GM18499 (cell line): ENCODE data around the gene MSI2.

Experiments used
- ATAC-seq: cut with Tn5 transposase; IDR thresholded peaks from one replicate; pipeline ENCODE4 v1.9.1; 2021; ENCODE audit warnings: moderate number of reproducible peaks; ENCODE audit not compliant: insufficient read depth, unreplicated experiment

Gene MSI2

GRCh38 chr17:57387575-57387974 lies 131.3 kb downstream of the MSI2 start:
- no peak for ATAC-seq

GRCh38 chr17:57388131-57388725 lies 131.9 kb downstream of the MSI2 start:
- ATAC-seq: no peak

- ATAC-seq: no peak
Measured at GRCh38 chr17:57389473-57389872, 133.2 kb downstream of the MSI2 start.

GRCh38 chr17:57391076-57391825 lies 134.9 kb downstream of the MSI2 start:
- no peak for ATAC-seq

GRCh38 chr17:57391857-57392471 lies 135.6 kb downstream of the MSI2 start:
- ATAC-seq: no peak

GRCh38 chr17:57393368-57393767 lies 137.0 kb downstream of the MSI2 start:
- ATAC-seq: no peak

GRCh38 chr17:57394375-57394774 lies 138.1 kb downstream of the MSI2 start:
- ATAC-seq: no peak

GRCh38 chr17:57395721-57396321 lies 139.5 kb downstream of the MSI2 start:
- no peak for ATAC-seq

GRCh38 chr17:57396511-57396921 lies 140.2 kb downstream of the MSI2 start:
- ATAC-seq: no peak

GRCh38 chr17:57397402-57397801 lies 141.1 kb downstream of the MSI2 start:
- no peak for ATAC-seq

- ATAC-seq: no peak
Measured at GRCh38 chr17:57399690-57400089, 143.4 kb downstream of the MSI2 start.

GRCh38 chr17:57400648-57401047 lies 144.3 kb downstream of the MSI2 start:
- ATAC-seq: no peak

- ATAC-seq: no peak
Measured at GRCh38 chr17:57401556-57402488, 145.5 kb downstream of the MSI2 start.

- no peak for ATAC-seq
Measured at GRCh38 chr17:57402681-57403180, 146.4 kb downstream of the MSI2 start.

GRCh38 chr17:57403236-57403635 lies 146.9 kb downstream of the MSI2 start:
- no peak for ATAC-seq

GRCh38 chr17:57404073-57404472 lies 147.8 kb downstream of the MSI2 start:
- ATAC-seq: no peak

GRCh38 chr17:57404795-57405490 lies 148.6 kb downstream of the MSI2 start:
- ATAC-seq: no peak

GRCh38 chr17:57405491-57406072 lies 149.3 kb downstream of the MSI2 start:
- no peak for ATAC-seq
